ENCODE results near the gene CIT. TPM values are rescaled to one million over a fixed set of nuclear protein-coding genes. Genes with fewer than 3 reads are reported as not detected.

Gene CIT
- total and polyA plus RNA-seq, 4 donors, result 0.31 to 24.7 (median 1.8) TPM

DNA sequence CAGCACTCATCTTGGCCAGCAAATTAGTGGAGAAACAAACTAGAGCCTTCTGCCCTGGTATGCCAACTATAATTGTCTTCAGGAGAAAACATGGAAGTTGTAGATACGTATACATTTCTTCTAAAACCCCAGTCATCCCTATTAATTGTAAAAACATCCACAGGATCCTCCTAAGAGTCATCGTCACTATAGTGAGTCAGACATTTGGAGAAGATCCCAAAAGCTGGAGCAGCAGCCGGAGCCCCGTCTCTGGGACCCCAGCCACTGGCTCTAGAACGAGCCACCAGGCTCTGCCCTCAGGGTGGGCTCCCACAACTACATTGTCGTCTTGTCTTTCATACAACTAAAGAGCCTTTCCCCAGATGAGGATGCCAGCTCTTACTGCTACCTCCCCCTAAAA is 193.7 kb downstream of the CIT start:
- Histone ChIP-seq H3K4me1 (ENCODE audit: control insufficient read depth in 4 of 4, insufficient read depth in 4 of 4, low read length in 3 of 4) (peaks cover 21 to 49% (median 31%) of the 10 kb centered on the region in 4 donors), H3K27ac (ENCODE audit: low read depth in 1 of 2, low read length in 2 of 2) (peak overlapping the region; percentile 86 to 88), H3K9ac (ENCODE audit: low read depth in 1 of 2, low read length in 2 of 2) (peak overlapping the region in 1 of 2 donors; percentile 95), H3K27me3 (ENCODE audit: control insufficient read depth in 4 of 4, insufficient read depth in 4 of 4, low read length in 3 of 4) (no peaks in the 10 kb centered on the region), H3K9me3 (ENCODE audit: control insufficient read depth in 4 of 4, low read length in 3 of 4) (no peaks in the 10 kb centered on the region), H3K4me3 (ENCODE audit: low read depth in 1 of 3, low read length in 3 of 3) (peak overlapping the region in 2 of 3 donors; percentile 3 to 52), H3K36me3 (ENCODE audit: control insufficient read depth in 4 of 4, insufficient read depth in 3 of 4, low read depth in 1 of 4, low read length in 3 of 4) (peaks cover 0 to 25% (median 17%) of the 10 kb centered on the region in 4 donors)
- DNase-seq (ENCODE audit: low spot score), result no peak
- WGBS, result 59% methylated on average over 6 of the region's 6 CpGs
- TF ChIP-seq HNF4A (conservative IDR thresholded peaks at IDR 0.05), result no peak
- no peak for TF ChIP-seq EGR1 (IDR thresholded peaks at IDR 0.05; ENCODE audit: low read depth in 2 of 2)
- TF ChIP-seq MAX (IDR thresholded peaks at IDR 0.05), result no peak
- no peak for TF ChIP-seq SP1 (IDR thresholded peaks at IDR 0.05)
- TF ChIP-seq RXRA (IDR thresholded peaks at IDR 0.05), result no peak
- no peak for TF ChIP-seq YY1 (IDR thresholded peaks at IDR 0.05)
- TF ChIP-seq TAF1 (conservative IDR thresholded peaks at IDR 0.05), result no peak
- no peak for TF ChIP-seq RAD21 (IDR thresholded peaks at IDR 0.05)

DNA sequence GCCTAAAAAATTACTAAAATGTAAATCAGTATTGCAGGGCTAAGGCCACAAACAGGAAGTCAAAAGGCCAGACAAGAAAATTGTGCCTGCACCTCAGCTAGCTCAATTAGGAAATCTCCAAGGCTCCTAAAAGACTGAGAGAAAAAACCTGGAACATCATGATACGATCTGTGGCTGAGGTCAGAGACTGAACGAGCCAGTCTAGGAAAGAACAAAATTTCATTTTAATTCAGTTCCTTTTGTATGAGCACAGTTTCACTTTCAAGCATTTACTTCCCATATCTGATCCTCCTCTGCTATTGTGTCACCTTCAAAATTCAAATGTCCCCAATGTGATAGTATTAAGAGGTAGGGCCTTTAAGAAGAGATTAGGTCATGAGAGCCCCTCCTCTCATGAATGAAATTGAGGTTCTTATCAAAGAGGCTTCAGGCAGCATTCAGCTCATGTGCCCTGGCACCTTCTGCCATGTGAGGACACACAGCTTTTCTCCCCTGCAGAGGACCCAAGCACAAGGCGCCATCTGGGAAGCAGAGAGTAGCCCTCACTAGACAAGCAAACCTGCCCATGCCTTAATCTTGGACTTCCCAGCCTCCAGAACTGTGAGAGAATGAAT is 194.4 kb downstream of the CIT start:
- peak overlapping the region in 1 of 2 donors; percentile 50 for H3K9ac ChIP-seq (ENCODE audit: low read depth in 1 of 2, low read length in 2 of 2)
- H3K27me3 ChIP-seq (ENCODE audit: control insufficient read depth in 4 of 4, insufficient read depth in 4 of 4, low read length in 3 of 4), result no peaks in the 10 kb centered on the region
- H3K4me1 ChIP-seq (ENCODE audit: control insufficient read depth in 4 of 4, insufficient read depth in 4 of 4, low read length in 3 of 4), result peaks cover 21 to 45% (median 31%) of the 10 kb centered on the region in 4 donors
- no peak for DNase-seq (ENCODE audit: low spot score)
- H3K36me3 ChIP-seq (ENCODE audit: control insufficient read depth in 4 of 4, insufficient read depth in 3 of 4, low read depth in 1 of 4, low read length in 3 of 4), result peaks cover 0 to 31% (median 22%) of the 10 kb centered on the region in 4 donors
- TF ChIP-seq NR2F2 (IDR thresholded peaks at IDR 0.05) (no peak), MAX (IDR thresholded peaks at IDR 0.05) (peak; percentile 20)
- 47% methylated on average over 3 of the region's 3 CpGs for WGBS
- H3K4me3 ChIP-seq (ENCODE audit: low read depth in 1 of 3, low read length in 3 of 3), result no peak overlapping the region
- H3K27ac ChIP-seq (ENCODE audit: low read depth in 1 of 2, low read length in 2 of 2), result peak overlapping the region; percentile 86 to 88
- no peaks in the 10 kb centered on the region for H3K9me3 ChIP-seq (ENCODE audit: control insufficient read depth in 4 of 4, low read length in 3 of 4)

GRCh38 chr12:119681728-119682638 is 195.1 kb downstream of the CIT start:
- no peaks in the 10 kb centered on the region for H3K9me3 ChIP-seq (ENCODE audit: control insufficient read depth in 4 of 4, low read length in 3 of 4)
- DNase-seq (ENCODE audit: low spot score), result no peak
- peak overlapping the region; percentile 86 to 88 for H3K27ac ChIP-seq (ENCODE audit: low read depth in 1 of 2, low read length in 2 of 2)
- H3K27me3 ChIP-seq (ENCODE audit: control insufficient read depth in 4 of 4, insufficient read depth in 4 of 4, low read length in 3 of 4), result no peaks in the 10 kb centered on the region
- H3K36me3 ChIP-seq (ENCODE audit: control insufficient read depth in 4 of 4, insufficient read depth in 3 of 4, low read depth in 1 of 4, low read length in 3 of 4), result peaks cover 0 to 37% (median 27%) of the 10 kb centered on the region in 4 donors
- TF ChIP-seq MAX (IDR thresholded peaks at IDR 0.05), result no peak
- TF ChIP-seq GABPA (IDR thresholded peaks at IDR 0.05 in 1 of 2, conservative IDR thresholded peaks at IDR 0.05 in 1 of 2), result no peak
- TF ChIP-seq SP1 (IDR thresholded peaks at IDR 0.05), result no peak
- TF ChIP-seq, protein P1, sequence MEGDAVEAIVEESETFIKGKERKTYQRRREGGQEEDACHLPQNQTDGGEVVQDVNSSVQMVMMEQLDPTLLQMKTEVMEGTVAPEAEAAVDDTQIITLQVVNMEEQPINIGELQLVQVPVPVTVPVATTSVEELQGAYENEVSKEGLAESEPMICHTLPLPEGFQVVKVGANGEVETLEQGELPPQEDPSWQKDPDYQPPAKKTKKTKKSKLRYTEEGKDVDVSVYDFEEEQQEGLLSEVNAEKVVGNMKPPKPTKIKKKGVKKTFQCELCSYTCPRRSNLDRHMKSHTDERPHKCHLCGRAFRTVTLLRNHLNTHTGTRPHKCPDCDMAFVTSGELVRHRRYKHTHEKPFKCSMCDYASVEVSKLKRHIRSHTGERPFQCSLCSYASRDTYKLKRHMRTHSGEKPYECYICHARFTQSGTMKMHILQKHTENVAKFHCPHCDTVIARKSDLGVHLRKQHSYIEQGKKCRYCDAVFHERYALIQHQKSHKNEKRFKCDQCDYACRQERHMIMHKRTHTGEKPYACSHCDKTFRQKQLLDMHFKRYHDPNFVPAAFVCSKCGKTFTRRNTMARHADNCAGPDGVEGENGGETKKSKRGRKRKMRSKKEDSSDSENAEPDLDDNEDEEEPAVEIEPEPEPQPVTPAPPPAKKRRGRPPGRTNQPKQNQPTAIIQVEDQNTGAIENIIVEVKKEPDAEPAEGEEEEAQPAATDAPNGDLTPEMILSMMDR (IDR thresholded peaks at IDR 0.05; ENCODE audit: low read depth, low read length, missing input control), result no peak
- TF ChIP-seq NR2F2 (IDR thresholded peaks at IDR 0.05), result no peak
- TF ChIP-seq ZBTB33 (IDR thresholded peaks at IDR 0.05), result no peak
- no peak for TF ChIP-seq HNF4A (conservative IDR thresholded peaks at IDR 0.05)
- no peak for TF ChIP-seq FOXA2 (IDR thresholded peaks at IDR 0.05)
- no peak for TF ChIP-seq YY1 (IDR thresholded peaks at IDR 0.05)
- no peak for TF ChIP-seq RXRA (IDR thresholded peaks at IDR 0.05)
- no peak overlapping the region for H3K4me3 ChIP-seq (ENCODE audit: low read depth in 1 of 3, low read length in 3 of 3)
- whole genome bisulfite sequencing, result 81% methylated on average over 9 of the region's 9 CpGs
- H3K9ac ChIP-seq (ENCODE audit: low read depth in 1 of 2, low read length in 2 of 2), result peak overlapping the region in 1 of 2 donors; percentile 50
- peaks cover 21 to 45% (median 31%) of the 10 kb centered on the region in 4 donors for H3K4me1 ChIP-seq (ENCODE audit: control insufficient read depth in 4 of 4, insufficient read depth in 4 of 4, low read length in 3 of 4)
